ENCODE results near the gene ZFC3H1. TPM values are rescaled to one million over a fixed set of nuclear protein-coding genes. Genes with fewer than 3 reads are reported as not detected.

The ZFC3H1 gene
- total RNA-seq, 1 experiment from 2014 or later: 24.4 TPM

GRCh38 chr12:71666259-71666658 is 2.6 kb upstream of the ZFC3H1 start:
- H3K79me1 ChIP-seq (ENCODE audit: insufficient read depth, low read depth, low read length, poor library complexity, severe bottlenecking): no peaks in the 10 kb centered on the region
- peaks cover 3% of the 10 kb centered on the region for H3K23me2 ChIP-seq (ENCODE audit: insufficient read length, low read depth, low read length, poor library complexity, severe bottlenecking)
- H4K5ac ChIP-seq (ENCODE audit: insufficient read length, low read depth, low read length): no peak overlapping the region
- H3K4me1 ChIP-seq (ENCODE audit: insufficient read depth, low read length): no peaks in the 10 kb centered on the region
- no peaks in the 10 kb centered on the region for H3K9me3 ChIP-seq (ENCODE audit: control insufficient read depth, low read depth, low read length)
- no peak overlapping the region for H4K8ac ChIP-seq (replicated peaks; ENCODE audit: insufficient read length, low read depth, low read length)
- no peaks in the 10 kb centered on the region for H4K20me1 ChIP-seq (ENCODE audit: control insufficient read depth, insufficient read depth, insufficient read length)
- no peak overlapping the region for H3K23ac ChIP-seq (ENCODE audit: insufficient read length, low read depth, low read length)
- H3T11ph ChIP-seq (ENCODE audit: low read length): no peak overlapping the region
- no peak overlapping the region for H2BK5ac ChIP-seq (ENCODE audit: insufficient read length, low read length)
- no peak overlapping the region for H2BK15ac ChIP-seq (ENCODE audit: low read depth, low read length)
- no peak overlapping the region for H2AK5ac ChIP-seq (ENCODE audit: insufficient read length, low read length)
- Mint-ChIP-seq H3K27me3 (ENCODE audit: low read depth) (peaks cover 2% of the 10 kb centered on the region; the same call in 1 of the 2 replicates), H3K4me3 (peak overlapping the region in 1 of 2 experiments; percentile 99; a peak in 1 of 5 replicates), H3K36me3 (ENCODE audit: insufficient read depth in 1 of 3, low read depth in 3 of 3) (peaks cover 8 to 22% (median 8%) of the 10 kb centered on the region in 3 experiments; a peak in 6 of 7 replicates), H3K9me3 (peaks cover 0 to 3% of the 10 kb centered on the region in 2 experiments; a peak in 1 of 5 replicates), H3K4me1 (peaks cover 14 to 19% of the 10 kb centered on the region in 2 experiments), H3K27ac (no peak overlapping the region)
- H3K4ac ChIP-seq (ENCODE audit: low read depth, low read length): no peak overlapping the region
- H3K18ac ChIP-seq (ENCODE audit: insufficient read length, low read depth, low read length): no peak overlapping the region
- no peak overlapping the region for H3K14ac ChIP-seq (ENCODE audit: insufficient read depth, low read length)
- H3K56ac ChIP-seq (ENCODE audit: insufficient read length, low read depth, low read length): no peak overlapping the region
- no peak overlapping the region for H3K27ac ChIP-seq (ENCODE audit: insufficient read length, low read depth, low read length)
- H2BK20ac ChIP-seq (ENCODE audit: low read depth, low read length, poor library complexity, severe bottlenecking): no peak overlapping the region
- H4K91ac ChIP-seq (ENCODE audit: insufficient read length, low read depth, low read length): no peak overlapping the region
- H3K79me2 ChIP-seq (ENCODE audit: insufficient read depth, low read length): peaks cover 17% of the 10 kb centered on the region; the same call in 1 of the 2 replicates
- TF ChIP-seq CTCF (conservative IDR thresholded peaks at IDR 0.05): no peak
- no peak overlapping the region for H3K9ac ChIP-seq (ENCODE audit: extremely low read depth, insufficient read length, low read length)
- H3K27me3 ChIP-seq (ENCODE audit: insufficient read depth, low read length): no peaks in the 10 kb centered on the region
- no peak overlapping the region for H2AFZ ChIP-seq (ENCODE audit: low read length)
- DNase-seq: no peak
- H2BK12ac ChIP-seq (ENCODE audit: insufficient read length, low read depth, low read length): no peak overlapping the region
- H3K4me2 ChIP-seq (ENCODE audit: insufficient read depth, insufficient read length, low read length): no peak overlapping the region
- no peak overlapping the region for H2BK120ac ChIP-seq (ENCODE audit: low read depth, low read length, poor library complexity, severe bottlenecking)
- WGBS (ENCODE audit: extremely low coverage, insufficient read length, low lambda C conversion rate): no CpG with 5 or more reads among the region's 5 CpGs
